ENCODE data around the gene ZNF343. TPM values are rescaled to one million over a fixed set of nuclear protein-coding genes. Genes with fewer than 3 reads are reported as not detected.

Gene ZNF343
- polyA plus RNA-seq, 1 donor from 2014 or later = 14.3 TPM

GRCh38 chr20:2473516-2473915, 35.2 kb downstream of the ZNF343 start:
- no peak for TF ChIP-seq CTCF (IDR thresholded peaks at IDR 0.05; ENCODE audit: poor library complexity, severe bottlenecking)
- no peak for TF ChIP-seq TAF1 (IDR thresholded peaks at IDR 0.05; ENCODE audit: low read depth)
- no peak for TF ChIP-seq REST (IDR thresholded peaks at IDR 0.05; ENCODE audit: borderline replicate concordance)
- no peak for TF ChIP-seq POLR2AphosphoS5 (IDR thresholded peaks at IDR 0.05)
- TF ChIP-seq RAD21 (conservative IDR thresholded peaks at IDR 0.05) = no peak
- TF ChIP-seq SMC3 (conservative IDR thresholded peaks at IDR 0.05; ENCODE audit: poor library complexity) = no peak
- no peaks in the 10 kb centered on the region for H3K36me3 ChIP-seq (ENCODE audit: insufficient read depth, low read length)
- no peak overlapping the region for H3K27ac ChIP-seq (ENCODE audit: low read length)
- no peak overlapping the region for H3K9ac ChIP-seq (ENCODE audit: low read length)
- no peaks in the 10 kb centered on the region for H3K9me3 ChIP-seq (ENCODE audit: low read length)
- H3K9me2 ChIP-seq (ENCODE audit: insufficient read depth, low read length) = no peaks in the 10 kb centered on the region
- H3K79me2 ChIP-seq (replicated peaks; ENCODE audit: insufficient read depth, low read length) = peaks cover 19% of the 10 kb centered on the region
- no peak overlapping the region for H3K4me3 ChIP-seq (ENCODE audit: low read length)
- H3K27me3 ChIP-seq (ENCODE audit: insufficient read depth, low read depth, low read length) = no peaks in the 10 kb centered on the region
- no peak overlapping the region for H2AFZ ChIP-seq (ENCODE audit: low read depth, low read length)
- H3K4me2 ChIP-seq (ENCODE audit: low read length) = no peak overlapping the region
- no peaks in the 10 kb centered on the region for H3F3A ChIP-seq (ENCODE audit: insufficient read depth, low read length, poor library complexity, severe bottlenecking)
- no peaks in the 10 kb centered on the region for H4K20me1 ChIP-seq (ENCODE audit: insufficient read depth)

GRCh38 chr20:2470423-2471193, 38.1 kb downstream of the ZNF343 start, which contains the start of gene SNRPB:
TSS of gene SNRPB (minus strand) at chr20:2470789. CDS start at chr20:2470690, 99 bp downstream.
- no peaks in the 10 kb centered on the region for H3K9me2 ChIP-seq (ENCODE audit: insufficient read depth, low read length)
- peak within 1 kb of the TSS; percentile 86 for H3K4me3 ChIP-seq (ENCODE audit: low read length)
- H3F3A ChIP-seq (ENCODE audit: insufficient read depth, low read length, poor library complexity, severe bottlenecking) = no peaks in the 10 kb centered on the region
- peaks cover 2% of the 10 kb centered on the region for H3K36me3 ChIP-seq (ENCODE audit: insufficient read depth, low read length)
- H3K4me2 ChIP-seq (ENCODE audit: low read length) = peak within 1 kb of the TSS; percentile 88
- H4K20me1 ChIP-seq (ENCODE audit: insufficient read depth) = no peaks in the 10 kb centered on the region
- TF ChIP-seq MXI1 (conservative IDR thresholded peaks at IDR 0.05; ENCODE audit: poor library complexity, severe bottlenecking) = peak; percentile 85
- TF ChIP-seq POLR2AphosphoS5 (IDR thresholded peaks at IDR 0.05) = peak; percentile 94
- peak; percentile 51 for TF ChIP-seq SMC3 (conservative IDR thresholded peaks at IDR 0.05; ENCODE audit: poor library complexity)
- peak; percentile 74 for TF ChIP-seq EP300 (conservative IDR thresholded peaks at IDR 0.05; ENCODE audit: poor library complexity, severe bottlenecking)
- TF ChIP-seq RAD21 (conservative IDR thresholded peaks at IDR 0.05) = peak; percentile 43
- no peak for TF ChIP-seq CTCF (IDR thresholded peaks at IDR 0.05; ENCODE audit: poor library complexity, severe bottlenecking)
- peak; percentile 92 for TF ChIP-seq REST (IDR thresholded peaks at IDR 0.05; ENCODE audit: borderline replicate concordance)
- no peak for TF ChIP-seq EZH2 (IDR thresholded peaks at IDR 0.05; ENCODE audit: borderline replicate concordance, insufficient read depth, low read length, poor library complexity, severe bottlenecking)
- TF ChIP-seq TAF1 (IDR thresholded peaks at IDR 0.05; ENCODE audit: low read depth) = peak; percentile 71
- H3K79me2 ChIP-seq (replicated peaks; ENCODE audit: insufficient read depth, low read length) = peaks cover 32% of the 10 kb centered on the region
- peak within 1 kb of the TSS; percentile 67 for H2AFZ ChIP-seq (ENCODE audit: low read depth, low read length)
- no peaks in the 10 kb centered on the region for H3K9me3 ChIP-seq (ENCODE audit: low read length)
- peak within 1 kb of the TSS; percentile 75 for H3K9ac ChIP-seq (ENCODE audit: low read length)
- H3K27ac ChIP-seq (ENCODE audit: low read length) = peak within 1 kb of the TSS; percentile 90
- H3K27me3 ChIP-seq (ENCODE audit: insufficient read depth, low read depth, low read length) = no peaks in the 10 kb centered on the region
